Endometrial microvascular endothelial cells (primary cell): ENCODE measurements around the gene NRTN. TPM values are rescaled to one million over a fixed set of nuclear protein-coding genes. Genes with fewer than 3 reads are reported as not detected.
"Not testable (repeated sequence)": the region's sequence is repeated elsewhere in the genome, so short reads cannot be mapped to it uniquely, and the experiment has no call there.

Experiments used
- in situ Hi-C: cut with HindIII; loops from 2 replicates; pipeline ENCODE4 v1.10.0; 2017; ENCODE audit warnings: low sequenced_read_pairs, low pct_unique_long_range_greater_than_20kb; ENCODE audit errors: inconsistent ontology term
- total RNA-seq: library from RNA; depleted of rRNA; stranded (reverse); fragments of >200 nt; gene quantifications from one replicate; pipeline ENCODE4 v1.2.3, GENCODE V29; 2015; ENCODE audit errors: inconsistent ontology term

The NRTN gene
- total RNA-seq, 1 donor from 2014 or later, result not detected

DNA sequence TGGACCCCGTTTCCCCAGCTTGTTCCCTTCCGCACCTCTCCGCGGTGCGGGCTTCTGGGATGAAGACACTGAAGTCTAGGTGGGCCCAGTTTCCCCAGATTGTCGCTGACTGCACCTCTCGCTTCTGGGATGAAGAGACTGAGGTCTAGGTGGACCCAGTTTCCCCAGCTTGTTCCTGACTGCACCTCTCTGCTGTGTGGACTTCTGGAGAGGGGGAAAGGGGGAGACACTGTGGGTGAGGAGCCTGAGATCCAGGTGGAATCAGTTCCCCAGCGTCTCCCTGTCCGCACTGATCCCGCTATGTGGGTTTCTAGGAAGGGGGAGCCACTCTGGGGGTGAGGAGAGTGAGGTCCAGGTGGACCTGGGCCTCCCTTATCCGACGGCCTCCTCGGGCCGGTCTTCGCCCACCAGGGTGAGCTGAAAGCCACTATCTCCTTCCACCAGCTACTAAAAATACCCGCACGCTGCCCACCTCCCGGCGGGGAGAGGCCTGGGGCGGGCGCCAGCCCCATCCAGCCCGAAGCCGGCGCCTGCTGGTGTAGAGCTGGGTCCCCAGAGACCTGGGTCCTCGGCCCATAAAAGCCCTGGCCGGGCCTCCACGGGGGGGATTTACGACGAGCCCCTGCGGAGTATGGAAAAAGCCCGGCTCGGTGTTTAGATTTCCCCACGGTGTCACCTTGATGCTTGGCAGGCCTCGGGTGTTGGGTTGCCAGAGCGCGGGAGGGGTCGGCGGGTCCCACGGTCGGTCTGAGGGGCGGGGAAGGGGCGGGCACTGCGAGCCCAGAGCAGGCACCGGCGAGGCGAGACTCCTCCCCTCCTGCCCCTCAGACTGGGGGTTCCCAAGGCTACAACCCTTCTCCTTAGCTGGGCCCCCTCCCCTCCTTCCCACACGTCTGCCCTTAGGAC, 24.0 kb downstream of the NRTN start:
- in situ Hi-C loops, result no loop called here

DNA sequence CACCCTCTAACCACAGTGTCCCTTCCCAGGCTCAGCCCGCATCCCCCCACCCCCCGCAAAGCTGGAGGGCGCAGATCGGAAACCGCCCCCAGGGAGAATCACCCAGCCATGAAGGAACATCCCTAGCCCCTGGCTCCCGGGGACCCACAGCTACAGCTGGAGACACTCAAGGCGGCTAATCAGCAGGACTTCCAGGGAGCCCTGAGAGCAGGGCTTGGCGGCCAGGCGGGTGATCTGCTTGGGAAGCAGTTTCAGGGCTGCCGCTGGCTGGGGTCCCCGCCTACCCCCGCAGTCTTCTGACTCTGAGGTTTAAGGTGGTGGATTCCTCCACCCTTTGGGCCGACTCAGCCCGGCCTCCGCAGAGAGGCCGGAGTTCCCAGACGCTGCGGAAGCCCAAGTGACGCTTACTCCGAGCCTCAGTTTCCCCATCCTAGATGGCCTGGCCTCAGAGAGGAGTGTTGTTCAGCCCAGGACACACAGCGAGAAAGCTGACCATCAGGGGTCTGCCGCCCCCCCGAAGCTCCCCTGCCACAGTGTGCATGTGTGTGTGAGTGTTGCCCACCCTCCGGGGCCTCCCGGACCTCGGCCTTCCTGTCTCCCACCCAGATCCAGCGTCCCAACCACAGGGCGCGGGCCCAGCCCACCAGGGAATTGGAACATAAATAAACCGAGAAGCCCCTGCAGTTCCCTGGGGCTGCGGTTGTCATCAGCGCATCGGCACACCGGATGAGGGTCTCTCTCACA, 24.9 kb downstream of the NRTN start:
- in situ Hi-C loops, result no loop called here

DNA sequence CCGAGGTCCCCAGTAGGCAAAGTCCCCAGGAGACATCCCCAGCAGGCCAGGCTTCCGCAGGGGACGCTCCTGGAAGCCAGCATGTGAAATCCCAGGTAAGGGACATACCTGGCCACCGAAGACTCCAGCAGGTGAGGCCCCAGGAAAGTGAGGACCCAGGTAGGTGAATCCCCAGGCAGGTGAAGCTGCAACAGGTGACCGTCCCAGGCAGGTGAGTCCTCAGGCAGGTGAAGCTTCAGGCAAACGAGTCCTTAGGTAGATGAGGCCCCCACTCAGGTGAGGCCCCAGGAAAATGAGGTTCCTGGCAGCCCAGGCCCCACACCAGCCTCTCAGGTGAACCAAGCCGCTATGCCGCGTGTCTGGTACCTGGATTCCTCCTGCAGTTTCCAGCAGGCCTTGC, 26.3 kb downstream of the NRTN start:
- in situ Hi-C loops, result no loop called here

DNA sequence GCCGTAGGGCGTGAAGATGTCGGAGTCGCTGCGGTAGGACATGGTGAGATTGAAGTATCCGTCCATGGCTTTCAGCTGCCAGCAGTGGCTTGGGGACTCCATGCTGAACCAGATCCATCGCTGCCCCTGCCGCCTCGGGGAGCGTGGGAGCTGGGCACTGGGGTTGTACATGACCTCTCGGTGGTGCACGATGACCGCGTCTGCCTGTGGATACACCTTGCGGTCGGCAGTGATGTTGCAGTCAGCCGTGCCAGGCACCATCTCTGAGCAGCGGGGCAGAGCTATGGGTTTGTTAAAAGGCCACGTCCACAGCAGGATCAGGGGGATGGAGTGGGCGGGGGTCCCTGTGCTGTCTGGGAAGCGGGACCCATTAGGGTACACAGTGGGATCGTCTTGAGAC, 27.2 kb downstream of the NRTN start:
- in situ Hi-C loops, result no loop called here

DNA sequence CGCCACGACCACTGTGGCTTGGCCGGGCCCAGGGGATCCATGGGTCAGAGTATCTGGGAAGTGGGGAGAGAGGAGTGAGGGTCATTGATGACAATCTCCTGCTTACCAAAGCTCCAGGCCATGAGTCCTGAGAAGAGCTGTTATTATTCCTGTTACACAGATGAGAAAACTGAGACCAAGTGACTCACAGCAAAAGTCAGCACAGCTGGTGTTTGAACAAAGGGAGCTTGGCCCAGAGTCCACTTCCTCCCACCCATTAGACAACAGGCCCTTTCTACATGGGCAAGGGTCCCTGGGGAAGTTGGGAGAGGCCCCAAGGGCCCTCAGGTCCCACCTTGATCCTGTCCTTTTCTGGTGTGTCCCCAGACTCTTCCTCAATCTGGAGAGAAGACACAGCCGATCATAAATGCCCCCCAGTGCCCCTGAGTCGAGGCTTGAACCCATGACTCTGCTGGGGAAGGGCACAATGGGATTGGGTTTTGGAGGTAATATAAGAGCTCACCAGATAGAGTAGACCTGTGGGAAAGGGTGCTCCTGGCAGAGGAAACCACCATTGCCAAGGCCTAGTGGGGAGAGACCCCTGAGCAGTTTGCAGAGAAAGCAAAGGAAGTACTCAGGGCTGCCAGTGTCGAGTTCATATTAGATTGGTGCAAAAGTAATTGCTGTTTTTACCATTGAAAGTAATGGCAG, 27.8 kb downstream of the NRTN start:
- in situ Hi-C loops, result no loop called here

DNA sequence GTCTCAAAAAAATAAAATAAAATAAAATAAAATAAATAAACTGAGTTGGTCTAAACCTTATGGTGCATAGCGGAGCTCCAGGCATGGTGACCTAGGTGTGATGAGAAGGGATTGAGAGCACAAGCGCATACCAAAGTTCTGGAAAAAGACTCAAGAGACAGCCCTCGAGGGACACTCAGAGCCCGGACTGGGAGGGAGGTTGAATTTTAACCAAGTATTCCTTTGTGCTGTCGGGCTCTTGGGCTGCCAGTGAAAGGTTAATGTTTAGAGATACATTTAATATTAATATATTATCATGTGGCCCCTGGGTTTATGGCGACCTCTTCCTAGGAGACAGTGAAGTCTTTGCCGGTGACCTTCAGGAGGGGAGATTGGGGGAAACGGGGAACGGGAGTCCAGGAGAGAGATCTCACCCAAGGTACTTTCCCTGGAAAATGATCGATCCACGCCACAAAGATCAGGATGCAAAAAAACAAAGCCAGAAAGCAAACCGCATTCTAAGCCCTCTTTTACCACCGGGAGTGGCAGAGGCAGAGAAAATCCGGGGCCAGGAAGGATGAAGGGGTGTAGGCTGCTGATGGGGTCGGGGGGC, 33.0 kb downstream of the NRTN start:
- in situ Hi-C loops, result no loop called here

DNA sequence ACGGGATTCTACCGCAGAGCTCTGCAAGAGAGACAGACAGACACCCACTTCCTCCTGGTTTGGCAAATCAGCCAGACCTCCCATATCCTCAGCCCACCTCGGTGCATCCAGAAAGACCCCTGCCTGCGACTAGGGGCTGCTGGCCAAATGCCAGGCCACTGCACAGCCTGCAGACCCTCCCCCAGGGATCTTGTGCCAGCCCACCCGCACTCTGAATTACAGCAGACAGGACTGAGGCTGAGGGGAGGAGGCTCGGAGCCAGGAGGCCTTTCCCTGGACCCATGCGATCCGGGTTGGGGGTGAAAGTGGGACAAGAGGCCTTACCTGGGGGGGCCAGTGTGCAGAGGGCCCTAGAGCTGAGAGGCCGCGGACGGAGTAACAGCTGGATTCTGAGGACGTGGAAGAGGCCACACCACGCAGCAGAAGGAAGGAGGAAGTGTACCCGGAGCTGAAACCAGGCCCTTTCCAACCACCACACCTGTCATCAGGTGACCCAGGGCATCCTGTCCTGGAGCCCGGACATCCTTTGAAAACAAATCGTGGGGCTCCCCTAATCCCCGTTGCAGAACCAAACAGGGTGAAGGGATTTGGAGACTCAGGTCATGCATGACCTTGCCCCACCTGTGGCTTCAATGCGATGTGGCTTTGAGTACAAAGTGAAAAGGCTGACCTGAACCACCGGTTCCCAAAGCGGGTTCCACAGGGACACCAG, 33.6 kb downstream of the NRTN start:
- in situ Hi-C loops, result no loop called here

DNA sequence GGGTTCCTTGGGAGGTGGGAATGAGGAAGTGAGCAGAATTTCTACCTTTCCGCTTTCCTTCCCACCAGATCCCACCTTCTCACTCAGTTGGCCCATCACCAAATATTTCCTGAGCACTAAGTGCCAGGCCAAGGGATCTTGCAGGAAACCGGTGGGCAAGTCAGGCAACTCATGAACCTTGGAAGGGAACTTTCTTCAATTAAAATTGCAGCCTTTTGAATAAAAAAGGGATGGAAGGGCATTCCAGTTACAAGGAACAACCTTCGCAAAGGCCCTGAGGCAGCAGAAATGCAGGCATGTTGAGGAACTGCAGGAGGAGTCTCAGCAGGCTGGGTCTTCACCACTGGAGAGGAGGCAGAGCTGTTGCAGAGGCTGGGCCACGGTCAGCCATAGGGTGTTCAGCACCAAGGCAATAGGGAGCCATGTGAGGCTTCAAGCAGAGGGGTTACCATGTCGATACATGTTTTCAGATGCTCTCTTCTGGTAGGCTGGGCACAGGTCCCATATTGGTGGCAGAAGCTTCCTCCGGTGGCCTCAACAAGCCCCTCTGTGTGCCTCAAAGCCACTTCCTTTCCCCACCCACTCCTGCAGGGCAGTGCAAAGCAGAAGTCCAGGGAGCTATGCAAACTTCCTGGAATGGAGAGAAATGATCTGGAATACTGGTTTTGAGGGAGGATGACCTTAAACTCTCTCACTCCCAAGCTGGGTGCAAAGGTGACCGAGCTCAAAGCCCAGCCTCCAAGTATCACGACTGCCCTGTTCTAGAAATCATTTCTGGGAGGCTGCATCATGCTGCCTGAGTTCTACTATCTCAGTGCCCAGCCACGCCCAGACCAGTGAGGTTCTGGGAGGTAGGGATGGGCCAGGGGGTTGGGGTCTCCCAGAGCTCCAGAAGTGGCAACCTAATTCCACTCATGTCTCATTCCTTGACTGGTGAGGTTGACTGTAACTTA, 34.5 kb downstream of the NRTN start, which contains the start of gene FUT6:
Gene FUT6, minus strand, starts transcription at position 638 of the 953 bp plus-strand sequence. CDS start 7,135 bp downstream, outside the sequence.
- in situ Hi-C loops, result no loop called here

DNA sequence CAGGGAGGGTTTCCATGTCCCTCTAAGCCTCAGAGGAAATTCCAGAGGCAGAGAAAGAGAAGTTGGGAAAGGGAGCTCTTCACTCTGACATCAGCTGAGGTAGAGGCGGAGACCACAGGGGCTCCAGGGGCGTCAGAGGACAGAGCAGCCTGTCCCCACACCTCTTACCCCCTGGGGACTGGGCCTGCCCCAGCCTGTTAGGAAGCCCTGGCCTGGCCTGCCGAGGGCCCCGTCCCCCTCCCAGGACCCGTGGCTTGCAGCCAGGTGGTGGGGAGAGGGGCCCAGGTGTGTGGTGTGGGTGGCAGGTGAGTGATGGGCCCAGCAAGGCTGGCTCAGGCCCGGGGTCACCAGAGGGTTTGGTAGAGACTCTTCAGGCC, 36.9 kb downstream of the NRTN start:
- in situ Hi-C loops, result not testable (repeated sequence)

DNA sequence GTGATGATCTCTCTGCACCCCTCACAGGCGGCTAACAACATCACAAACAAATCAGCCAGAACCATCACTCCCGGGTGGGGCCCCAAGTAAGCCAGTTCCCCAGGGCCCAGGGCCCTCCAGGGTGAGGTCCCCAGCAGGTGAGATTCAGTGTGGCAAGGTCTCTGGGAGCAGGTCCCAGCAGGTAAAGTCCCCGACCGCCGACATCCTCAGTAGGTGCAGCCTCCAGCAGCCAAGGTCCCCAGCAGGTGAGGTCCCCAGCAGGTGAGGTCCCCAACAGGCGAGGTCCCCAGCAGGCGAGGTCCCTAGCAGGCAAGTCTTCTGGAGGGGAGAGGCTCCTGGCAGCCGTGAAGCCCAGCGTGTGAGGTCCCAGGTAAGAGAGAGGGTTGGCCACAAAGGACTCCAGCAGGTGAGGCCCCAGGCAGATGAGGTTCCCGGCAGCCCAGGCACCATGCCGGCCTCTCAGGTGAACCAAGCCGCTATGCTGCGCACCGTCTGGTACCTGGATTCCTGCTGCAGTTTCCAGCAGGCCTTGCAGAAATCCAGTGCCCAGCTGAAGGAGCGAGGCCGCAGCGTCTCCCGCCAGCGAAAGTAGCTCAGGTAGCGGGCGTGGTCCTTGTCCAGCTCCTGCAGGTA, 38.5 kb downstream of the NRTN start:
- in situ Hi-C loops, result no loop called here

DNA sequence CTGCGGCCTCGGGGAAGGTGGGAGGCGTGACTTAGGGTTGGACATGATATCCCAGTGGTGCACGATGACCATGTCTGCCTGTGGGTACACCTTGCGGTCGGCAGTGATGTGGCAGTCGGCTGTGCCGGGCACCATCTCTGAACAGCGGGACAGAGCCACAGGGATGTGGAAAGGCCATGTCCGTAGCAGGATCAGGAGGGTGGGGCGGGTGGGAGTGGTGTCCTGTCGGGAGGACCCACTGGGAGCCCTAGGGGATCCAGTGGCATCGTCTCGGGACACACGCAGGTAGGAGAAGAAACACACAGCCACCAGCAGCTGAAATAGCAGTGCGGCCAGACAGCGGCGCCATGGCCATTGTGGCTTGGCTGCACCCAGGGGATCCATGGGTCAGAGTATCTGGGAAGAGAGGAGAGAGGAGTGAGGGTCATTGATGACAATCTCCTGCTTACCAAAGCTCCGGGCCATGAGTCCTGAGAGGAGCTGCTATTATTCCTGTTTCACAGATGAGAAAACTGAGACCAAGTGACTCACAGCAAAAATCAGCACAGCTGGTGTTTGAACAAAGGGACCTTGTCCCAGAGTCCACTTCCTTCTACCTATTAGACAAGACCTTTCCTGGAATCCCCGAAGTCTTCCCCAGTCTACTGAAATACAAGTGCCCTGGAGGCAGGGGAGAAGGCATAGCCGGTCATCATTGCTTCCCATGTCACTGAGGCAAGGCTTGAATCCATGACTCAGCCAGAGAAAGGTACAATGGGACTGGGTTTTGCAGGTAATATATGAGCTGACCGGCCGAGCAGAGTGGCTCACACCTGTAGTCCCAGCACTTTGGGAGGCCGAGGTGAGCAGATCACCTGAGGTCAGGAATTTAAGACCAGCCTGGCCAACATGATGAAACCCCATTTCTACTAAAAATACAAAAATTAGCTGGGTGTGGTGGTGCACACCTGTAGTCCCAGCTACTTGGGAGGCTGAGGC, 39.9 kb downstream of the NRTN start:
- in situ Hi-C loops, result no loop called here

DNA sequence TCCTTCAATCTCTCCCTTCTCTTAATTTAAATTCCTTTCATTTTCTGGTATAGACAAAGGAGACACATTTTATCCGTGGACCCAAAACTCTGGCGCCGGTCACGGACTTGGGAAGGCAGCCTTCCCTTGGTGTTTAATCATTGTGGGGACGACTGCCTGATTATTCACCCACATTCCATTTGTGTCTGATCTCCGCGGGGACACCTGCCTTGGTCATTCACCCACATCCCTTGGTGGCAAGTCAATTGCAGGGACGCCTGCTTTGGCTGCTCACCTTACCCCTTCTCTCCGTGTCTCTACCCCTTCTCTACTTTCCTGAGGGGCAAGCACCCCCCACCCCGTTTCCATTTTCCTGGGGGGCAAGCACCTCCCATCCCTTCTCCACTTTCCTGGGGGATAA, 43.0 kb downstream of the NRTN start:
- in situ Hi-C loops, result not testable (repeated sequence)

DNA sequence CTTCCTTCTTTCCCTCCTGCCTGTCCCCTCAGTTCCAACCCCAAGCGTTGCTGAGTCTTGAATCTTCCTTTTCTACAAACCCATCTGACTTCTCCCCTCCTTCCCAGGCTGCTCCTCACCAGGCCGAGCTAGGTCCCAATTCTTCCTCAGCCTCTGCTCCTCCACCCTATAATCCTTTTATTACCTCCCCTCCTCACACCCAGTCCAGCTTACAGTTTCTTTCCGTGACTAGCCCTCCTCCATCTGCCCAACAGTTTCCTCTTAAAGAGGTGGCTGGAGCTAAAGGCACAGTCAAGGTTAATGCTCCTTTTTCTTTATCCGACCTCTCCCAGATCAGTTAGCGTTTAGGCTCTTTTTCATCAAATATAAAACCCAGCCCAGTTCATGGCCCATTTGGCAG, 43.8 kb downstream of the NRTN start:
- in situ Hi-C loops, result not testable (repeated sequence)

DNA sequence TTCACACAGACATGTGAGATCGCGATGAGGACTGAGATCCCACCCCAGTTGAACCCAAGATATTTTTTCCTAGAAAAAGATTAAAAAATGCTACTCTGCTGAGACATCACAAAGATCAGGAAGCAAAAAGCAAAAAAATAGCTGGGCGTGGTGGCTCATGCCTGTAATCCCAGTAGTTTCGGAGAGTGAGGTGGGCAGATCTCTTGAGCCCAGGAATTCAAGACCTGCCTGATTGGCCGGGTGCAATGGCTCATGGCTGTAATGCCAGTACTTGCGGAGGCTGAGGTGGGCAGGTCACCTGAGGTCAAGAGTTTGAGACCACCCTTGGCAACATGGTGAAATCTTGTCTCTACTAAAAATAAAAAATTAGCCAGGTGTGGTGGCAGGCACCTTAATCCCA, 45.3 kb downstream of the NRTN start:
- in situ Hi-C loops, result no loop called here

DNA sequence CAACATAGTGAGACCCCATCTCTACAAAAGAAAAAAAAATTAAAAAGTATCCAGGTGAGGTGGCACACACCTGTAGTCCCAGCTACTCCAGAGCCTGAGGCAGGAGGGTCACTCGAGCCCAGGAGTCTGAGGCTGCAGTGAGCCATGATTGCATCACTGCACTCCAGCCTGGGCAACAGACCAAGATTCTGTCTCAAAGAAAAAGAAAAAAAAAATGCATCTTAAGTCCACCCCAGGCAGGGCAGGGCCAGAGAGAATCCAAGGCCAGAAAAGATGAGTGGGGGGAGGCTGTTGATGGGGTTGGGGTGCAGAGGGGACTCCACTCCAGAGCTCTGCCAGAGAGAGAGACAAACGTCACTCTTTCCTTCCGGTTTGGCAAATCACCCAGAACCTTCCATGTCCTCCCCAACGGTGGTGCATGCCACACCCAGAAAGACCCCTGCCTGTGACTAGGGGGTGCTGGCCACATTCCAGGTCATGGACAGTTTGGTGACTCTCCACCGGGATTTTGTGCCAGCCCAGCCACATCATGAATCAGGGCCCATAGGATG, 46.0 kb downstream of the NRTN start:
- in situ Hi-C loops, result no loop called here

DNA sequence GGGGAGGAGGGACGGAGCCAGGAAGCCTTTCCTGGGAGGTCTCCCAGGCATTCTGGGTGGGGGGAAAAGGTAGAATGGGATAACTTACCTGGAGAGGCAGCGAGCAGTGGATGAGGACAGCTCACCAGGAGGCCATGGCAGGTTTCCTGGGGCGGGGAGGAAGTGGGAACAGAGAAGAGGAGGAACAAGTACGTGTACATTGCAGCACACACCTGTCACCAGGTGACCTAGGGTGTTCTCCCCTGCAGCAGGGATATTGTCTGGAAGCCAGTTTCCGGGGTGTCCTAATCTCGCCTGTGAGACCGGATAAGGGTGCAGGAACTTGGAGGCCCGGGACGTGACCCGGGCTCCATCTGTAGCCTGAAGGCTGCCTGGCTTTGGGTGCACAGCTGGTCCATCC, 46.4 kb downstream of the NRTN start, which contains the start of gene FUT3:
Gene FUT3, minus strand, starts transcription at position 148 of the 400 bp plus-strand sequence.
- in situ Hi-C loops, result no loop called here
